Common myeloid progenitor, CD34-positive (primary cell): ENCODE data around the gene CRTAP.
A peak's percentile ranks its signal among the peaks of the same experiment; 100 is the strongest.
"Not testable (repeated sequence)": the region's sequence is repeated elsewhere in the genome, so short reads cannot be mapped to it uniquely, and the experiment has no call there.

Experiments
- CTCF ChIA-PET: fragments of 350-600 bp; sonication (Branson Sonifier 250); formaldehyde crosslinking; loops from one replicate; lab custom pipeline; 2021; ENCODE audit warnings: antibody characterized with exemption; lab: Charles Lee
- POLR2A ChIA-PET: fragments of 350-600 bp; sonication (Branson Sonifier 250); formaldehyde crosslinking; loops from one replicate; lab custom pipeline; 2021; ENCODE audit warnings: antibody characterized with exemption; lab: Charles Lee
- DNase-seq, 3 donors: peaks; one replicate each; pipeline versions ENCODE4 v3.0.0 to v3.0.0-alpha.2; 2013
- H3K27ac ChIP-seq, 2 experiments: 1 replicate in 1 of 2; 2 replicates in 1 of 2; pipeline ENCODE4 v1.7.0; 2013; ENCODE audit warnings: inconsistent platforms in 2 of 2, low read length in 2 of 2, mild to moderate bottlenecking in 2 of 2, low read depth in 1 of 2, moderate library complexity in 1 of 2; ENCODE audit not compliant: severe bottlenecking in 2 of 2, insufficient read depth in 1 of 2, poor library complexity in 1 of 2
- H3K27me3 ChIP-seq, 5 experiments: replicated peaks in 2 of 5; 1 replicate in 3 of 5; 2 replicates in 2 of 5; pipeline versions ENCODE4 v1.6.1 to v1.7.0; 2013; ENCODE audit warnings: low read length in 4 of 5, mild to moderate bottlenecking in 2 of 5, moderate library complexity in 2 of 5, inconsistent platforms in 1 of 5; ENCODE audit not compliant: insufficient read depth in 5 of 5, control insufficient read depth in 4 of 5
- H3K36me3 ChIP-seq, 4 experiments: 1 replicate in 2 of 4; 2 replicates in 2 of 4; pipeline versions ENCODE4 v1.6.1 to v1.7.0; 2013; ENCODE audit warnings: low read length in 3 of 4, control low read depth in 1 of 4, mild to moderate bottlenecking in 1 of 4; ENCODE audit not compliant: control insufficient read depth in 4 of 4, insufficient read depth in 4 of 4
- H3K4me1 ChIP-seq, 4 experiments: 1 replicate in 3 of 4; 2 replicates in 1 of 4; pipeline versions ENCODE4 v1.6.1 to v1.7.1; 2013; ENCODE audit warnings: low read length in 3 of 4, mild to moderate bottlenecking in 3 of 4, control low read depth in 1 of 4, inconsistent platforms in 1 of 4, moderate library complexity in 1 of 4; ENCODE audit not compliant: control insufficient read depth in 4 of 4, insufficient read depth in 4 of 4; ENCODE audit errors: control extremely low read depth in 1 of 4
- H3K4me3 ChIP-seq, 7 experiments: 1 replicate in 4 of 7; 2 replicates in 3 of 7; pipeline versions ENCODE4 v1.5.1 to v1.7.0; 2013; ENCODE audit warnings: mild to moderate bottlenecking in 7 of 7, low read length in 6 of 7, moderate library complexity in 6 of 7, inconsistent platforms in 2 of 7, low read depth in 2 of 7, control low read depth in 1 of 7; ENCODE audit not compliant: insufficient read depth in 4 of 7, control insufficient read depth in 1 of 7; ENCODE audit errors: extremely low read depth in 1 of 7
- H3K9me3 ChIP-seq, 5 experiments: 1 replicate in 4 of 5; 2 replicates in 1 of 5; pipeline versions ENCODE4 v1.6.1 to v1.7.1; 2013; ENCODE audit warnings: low read length in 4 of 5, mild to moderate bottlenecking in 2 of 5, inconsistent platforms in 1 of 5, low read depth in 1 of 5, moderate library complexity in 1 of 5; ENCODE audit not compliant: control insufficient read depth in 4 of 5, insufficient read depth in 2 of 5; ENCODE audit errors: control extremely low read depth in 1 of 5
- WGBS: methylation state at CpG from one replicate; pipeline ENCODE4 v1.1.5; 2013; ENCODE audit not compliant: insufficient coverage; 5-methylcytosine and 5-hydroxymethylcytosine counted together

The CRTAP gene

DNA sequence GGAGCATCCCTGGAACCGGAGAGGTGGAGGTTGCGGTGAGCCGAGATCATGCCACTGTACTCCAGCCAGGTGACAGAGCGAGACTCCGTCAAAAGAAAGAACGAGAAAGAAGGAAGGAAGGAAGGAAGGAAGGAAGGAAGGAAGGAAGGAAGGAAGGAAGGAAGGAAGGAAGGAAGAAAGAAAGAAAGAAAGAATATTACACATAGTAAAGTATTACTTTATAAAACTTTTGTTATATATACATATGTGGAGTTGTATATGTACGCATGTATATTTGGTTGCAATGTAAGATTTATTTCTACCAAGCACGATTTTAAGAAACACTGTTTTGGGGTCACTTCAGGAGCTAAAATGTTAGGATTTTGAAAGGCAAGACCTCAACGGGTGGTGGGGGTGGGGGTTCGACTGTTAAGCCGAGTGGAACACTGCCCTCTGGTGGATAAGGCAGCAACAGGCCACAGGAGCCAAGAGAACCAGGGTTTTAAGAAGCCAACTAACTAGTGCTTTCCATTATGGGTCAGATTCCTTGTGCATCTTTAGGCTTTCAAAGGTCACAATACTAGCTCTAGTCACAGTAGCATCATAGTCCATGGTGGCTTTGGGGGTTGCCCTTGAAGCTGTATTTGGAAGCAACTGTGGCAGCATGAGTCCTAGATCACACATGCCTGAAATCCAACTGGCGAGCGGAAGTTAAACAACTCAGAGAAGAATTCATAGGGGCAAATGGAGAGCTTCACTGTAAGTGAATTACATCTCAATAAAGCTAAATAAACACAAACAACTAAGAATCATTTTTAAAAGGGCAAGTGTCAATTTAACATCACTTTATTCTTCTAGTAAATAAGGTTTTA is 39.4 kb upstream of the CRTAP start:
- DNase-seq = peak; percentile 73 to 87 (median 81)

DNA sequence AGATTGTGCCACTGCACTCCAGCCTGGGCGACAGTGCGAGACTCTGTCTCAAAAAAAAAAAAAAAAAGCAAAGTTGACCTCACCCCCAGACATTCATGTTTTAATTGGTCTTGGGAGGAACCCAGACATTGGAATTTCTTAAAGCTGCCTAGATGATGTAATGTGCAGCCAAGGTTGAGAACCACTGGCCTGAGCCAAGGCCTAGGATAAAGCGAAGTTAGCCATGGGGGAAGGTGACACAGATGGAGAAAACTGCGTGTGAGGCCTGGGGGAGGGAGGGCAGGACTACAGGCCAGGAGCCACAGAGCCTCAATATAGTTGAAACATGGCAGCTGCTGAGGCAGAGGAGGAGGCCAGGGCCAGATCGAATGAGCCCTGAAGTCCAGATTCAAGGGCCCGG is 37.8 kb upstream of the CRTAP start:
- no peaks in the 10 kb centered on the region for H3K9me3 ChIP-seq
- CTCF ChIA-PET = interaction anchor here (0.7 to 9.5 kb wide), 6 partner anchors 9 to 126 kb away, joined by 3 to 162 read pairs (median 12); partner anchors contain the start of gene CCR4
- H3K27me3 ChIP-seq = no peaks in the 10 kb centered on the region
- DNase-seq = no peak
- no peak overlapping the region for H3K27ac ChIP-seq
- no peaks in the 10 kb centered on the region for H3K4me1 ChIP-seq
- POLR2A ChIA-PET = no interaction called here
- H3K36me3 ChIP-seq = peaks cover 0 to 23% (median 13%) of the 10 kb centered on the region in 4 experiments
- no peak overlapping the region for H3K4me3 ChIP-seq
- 92% methylated on average over 4 of the region's 6 CpGs for WGBS

More for the DNA sequence above, 39.4 kb upstream of the CRTAP start:
- H3K4me3 ChIP-seq = no peak overlapping the region
- no peaks in the 10 kb centered on the region for H3K9me3 ChIP-seq
- ChIA-PET POLR2A (interaction anchor here (0.7 kb wide), 1 partner anchor 575 kb away, joined by 3 read pairs; no protein-coding TSS in a partner anchor), CTCF (interaction anchor here (0.5 to 9.5 kb wide), 24 partner anchors 10 to 712 kb away, joined by 3 to 162 read pairs (median 4); partner anchors contain the start of genes CCR4 and CRTAP)
- 53% methylated on average over 6 of the region's 13 CpGs for WGBS
- H3K27ac ChIP-seq = no peak overlapping the region
- H3K36me3 ChIP-seq = peaks cover 0 to 22% (median 15%) of the 10 kb centered on the region in 4 experiments
- no peaks in the 10 kb centered on the region for H3K27me3 ChIP-seq
- peaks cover 0 to 7% (median 0%) of the 10 kb centered on the region in 4 experiments for H3K4me1 ChIP-seq

DNA sequence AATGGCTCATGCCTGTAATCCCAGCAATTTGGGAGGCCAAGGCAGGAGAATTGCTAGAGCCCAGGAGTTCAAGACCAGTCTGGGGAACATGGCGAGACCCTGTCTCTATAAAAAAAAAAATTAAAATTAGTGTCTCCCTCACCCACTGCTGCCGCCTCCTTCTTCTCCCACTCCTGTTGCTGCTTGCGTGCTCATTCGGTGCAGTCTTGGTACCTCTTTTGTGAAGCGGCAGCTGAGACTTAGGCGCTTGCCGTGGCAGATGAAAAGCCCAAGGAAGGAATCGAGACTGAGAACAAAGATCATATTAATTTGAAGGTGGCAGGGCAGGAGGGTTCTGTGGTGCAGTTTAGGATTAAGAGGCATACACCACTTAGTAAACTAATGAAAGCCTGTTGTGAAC is 36.9 kb upstream of the CRTAP start:
- Histone ChIP-seq H3K9me3 (no peaks in the 10 kb centered on the region), H3K27ac (no peak overlapping the region), H3K27me3 (no peaks in the 10 kb centered on the region), H3K36me3 (peaks cover 2 to 16% (median 6%) of the 10 kb centered on the region in 4 experiments), H3K4me1 (no peaks in the 10 kb centered on the region), H3K4me3 (no peak overlapping the region)
- DNase-seq = no peak
- CTCF ChIA-PET = interaction anchor here (9.5 kb wide), 1 partner anchor 127 kb away, joined by 162 read pairs; the partner anchor contains the start of gene CCR4
- POLR2A ChIA-PET = no interaction called here
- 97% methylated on average over 6 of the region's 8 CpGs for WGBS

DNA sequence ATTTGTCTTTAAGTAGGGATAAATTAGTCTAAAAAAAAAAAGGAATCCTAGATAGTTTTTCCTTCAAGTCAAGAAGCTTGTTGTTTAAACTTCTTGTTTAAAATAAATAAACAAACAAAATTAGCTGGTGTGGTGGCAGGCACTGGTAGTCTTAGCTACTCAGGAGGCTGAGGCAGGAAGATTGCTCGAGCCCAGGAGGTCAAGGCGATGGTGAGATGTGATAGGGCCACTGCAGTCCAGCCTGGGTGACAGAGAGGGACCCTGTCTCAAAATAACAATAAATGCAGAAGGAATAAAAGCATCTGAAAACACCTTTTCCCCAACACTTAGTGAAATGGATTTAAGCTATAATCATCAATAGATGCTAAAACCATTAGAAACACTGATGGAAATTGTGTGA is 35.8 kb upstream of the CRTAP start:
- POLR2A ChIA-PET = no interaction called here
- Histone ChIP-seq H3K27ac (no peak overlapping the region), H3K9me3 (no peaks in the 10 kb centered on the region), H3K36me3 (peaks cover 0 to 8% (median 3%) of the 10 kb centered on the region in 4 experiments), H3K4me1 (no peaks in the 10 kb centered on the region), H3K27me3 (no peaks in the 10 kb centered on the region), H3K4me3 (no peak overlapping the region)
- no CpG with 5 or more reads among the region's 2 CpGs for WGBS
- no peak for DNase-seq
- CTCF ChIA-PET = interaction anchor here (1.2 to 9.5 kb wide), 2 partner anchors 128 to 145 kb away, joined by 3 to 162 read pairs; partner anchors contain the start of gene CCR4

DNA sequence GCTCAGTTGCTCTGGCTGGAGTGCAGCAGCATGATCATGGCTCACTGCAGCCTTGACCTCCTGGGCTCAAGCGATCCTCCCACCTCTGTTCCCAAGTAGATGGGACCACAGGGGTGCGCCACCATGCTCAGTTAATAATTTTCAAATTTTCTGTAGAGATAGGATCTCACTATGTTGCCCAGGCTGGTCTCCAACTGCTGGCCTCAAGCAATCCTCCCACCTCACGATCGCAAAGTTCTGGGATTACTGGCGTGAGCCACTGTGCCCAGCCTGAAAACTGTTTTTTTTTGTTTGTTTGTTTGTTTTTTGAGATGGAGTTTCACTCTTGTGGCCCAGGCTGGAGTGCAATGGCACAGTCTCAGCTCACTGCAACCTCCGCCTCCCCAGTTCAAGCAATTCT is 34.0 kb upstream of the CRTAP start:
- 98% methylated on average over 6 of the region's 6 CpGs for WGBS
- H3K27me3 ChIP-seq, DNase-seq, H3K27ac ChIP-seq, H3K9me3 ChIP-seq, H3K4me1 ChIP-seq, POLR2A ChIA-PET, H3K4me3 ChIP-seq: not testable (repeated sequence)
- peaks cover 0 to 16% (median 3%) of the 10 kb centered on the region in 4 experiments for H3K36me3 ChIP-seq
- CTCF ChIA-PET = interaction anchor here (0.8 kb wide), 2 partner anchors 130 to 131 kb away, joined by 3 read pairs; no protein-coding TSS in a partner anchor

DNA sequence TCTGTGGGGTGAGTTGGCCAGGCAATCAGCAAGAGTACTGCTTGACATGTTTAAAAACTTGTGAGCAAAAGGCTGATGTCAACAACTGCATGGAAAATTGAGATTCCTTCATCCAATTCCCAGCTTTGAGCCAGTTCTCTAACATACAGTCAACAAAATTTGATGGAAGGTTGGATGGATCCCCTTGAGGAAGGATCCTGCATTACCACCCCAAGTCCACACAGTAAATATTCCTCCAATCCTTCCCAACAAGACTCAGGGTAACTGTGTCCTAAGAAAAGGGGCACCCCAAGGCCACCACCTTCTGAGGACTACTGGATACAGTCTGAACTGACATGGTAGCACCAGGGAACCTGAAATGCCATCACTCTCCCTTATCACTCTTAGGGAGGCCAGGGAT is 32.0 kb upstream of the CRTAP start:
- no peak overlapping the region for H3K27ac ChIP-seq
- peaks cover 0 to 11% (median 3%) of the 10 kb centered on the region in 4 experiments for H3K36me3 ChIP-seq
- ChIA-PET POLR2A (no interaction called here), CTCF (interaction anchor here (0.9 to 1.3 kb wide), 2 partner anchors 12 to 13 kb away, joined by 3 read pairs; no protein-coding TSS in a partner anchor)
- no peaks in the 10 kb centered on the region for H3K4me1 ChIP-seq
- DNase-seq = no peak
- H3K4me3 ChIP-seq = no peak overlapping the region
- H3K9me3 ChIP-seq = no peaks in the 10 kb centered on the region
- no peaks in the 10 kb centered on the region for H3K27me3 ChIP-seq

DNA sequence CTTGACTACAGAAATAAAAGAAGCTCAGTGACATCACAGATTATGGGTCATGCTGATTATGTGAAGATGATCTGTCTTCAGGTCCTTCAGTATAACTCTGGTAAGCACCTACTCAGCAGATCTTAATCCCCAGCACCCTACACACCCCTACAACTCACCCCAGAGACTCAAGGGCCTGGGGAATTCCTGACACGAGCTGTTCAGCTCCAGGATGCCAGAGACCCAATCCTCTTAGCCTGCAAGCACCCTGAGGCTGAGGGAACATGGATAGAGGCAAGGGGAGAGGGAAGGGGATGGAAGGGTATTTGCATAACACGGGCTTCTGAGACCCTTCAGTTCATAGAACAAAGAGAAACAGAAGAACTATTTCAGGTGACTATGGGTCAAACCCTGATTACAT is 29.9 kb upstream of the CRTAP start:
- no CpG with 5 or more reads among the region's 2 CpGs for WGBS
- ChIA-PET CTCF (interaction anchor here (1.2 to 2.5 kb wide), 4 partner anchors 9 to 138 kb away, joined by 3 to 19 read pairs (median 4); no protein-coding TSS in a partner anchor), POLR2A (no interaction called here)
- no peaks in the 10 kb centered on the region for H3K27me3 ChIP-seq
- no peak overlapping the region for H3K4me3 ChIP-seq
- H3K36me3 ChIP-seq = peaks cover 0 to 11% (median 4%) of the 10 kb centered on the region in 4 experiments
- peaks cover 0 to 3% (median 0%) of the 10 kb centered on the region in 4 experiments for H3K4me1 ChIP-seq
- no peak for DNase-seq
- H3K9me3 ChIP-seq = peaks cover 0 to 2% (median 0%) of the 10 kb centered on the region in 5 experiments
- no peak overlapping the region for H3K27ac ChIP-seq
